ENCODE data around the gene ACTN4.

DNA sequence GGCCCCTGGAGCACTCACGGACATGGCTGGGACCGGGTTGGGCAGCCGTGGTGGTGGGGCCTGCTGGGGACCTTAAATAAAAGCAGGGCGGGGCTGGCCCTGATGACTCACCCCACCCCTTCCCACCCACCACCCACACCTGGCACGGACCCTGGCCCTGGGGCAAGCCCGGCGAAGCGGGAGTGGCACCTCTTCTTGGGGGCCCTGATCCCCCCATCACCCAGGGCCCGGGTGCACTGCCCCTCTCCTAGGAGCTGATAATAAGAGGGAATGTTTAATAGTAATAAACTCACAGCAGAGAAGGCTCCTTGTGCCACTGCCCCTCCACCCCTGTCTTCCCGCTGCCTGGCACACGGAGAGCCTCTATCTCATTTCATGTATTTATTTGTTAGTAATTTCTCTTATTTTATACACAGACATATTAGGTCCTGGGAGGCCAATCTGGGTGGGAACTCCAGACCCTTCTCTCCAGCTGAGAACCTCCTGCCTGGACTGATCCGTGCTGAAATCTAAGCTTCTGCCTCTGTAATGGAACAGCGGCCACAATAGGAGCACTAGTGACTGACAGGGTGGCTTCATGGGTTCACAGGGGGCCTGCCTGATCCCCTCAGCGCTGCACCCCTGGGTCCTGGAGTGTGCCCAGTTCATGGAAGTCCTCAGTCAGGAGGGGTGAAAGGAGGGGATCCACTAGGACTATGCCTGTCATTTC is 126.2 kb downstream of the ACTN4 start, which contains the start of gene LGALS7:
- TF ChIP-seq, protein P1, sequence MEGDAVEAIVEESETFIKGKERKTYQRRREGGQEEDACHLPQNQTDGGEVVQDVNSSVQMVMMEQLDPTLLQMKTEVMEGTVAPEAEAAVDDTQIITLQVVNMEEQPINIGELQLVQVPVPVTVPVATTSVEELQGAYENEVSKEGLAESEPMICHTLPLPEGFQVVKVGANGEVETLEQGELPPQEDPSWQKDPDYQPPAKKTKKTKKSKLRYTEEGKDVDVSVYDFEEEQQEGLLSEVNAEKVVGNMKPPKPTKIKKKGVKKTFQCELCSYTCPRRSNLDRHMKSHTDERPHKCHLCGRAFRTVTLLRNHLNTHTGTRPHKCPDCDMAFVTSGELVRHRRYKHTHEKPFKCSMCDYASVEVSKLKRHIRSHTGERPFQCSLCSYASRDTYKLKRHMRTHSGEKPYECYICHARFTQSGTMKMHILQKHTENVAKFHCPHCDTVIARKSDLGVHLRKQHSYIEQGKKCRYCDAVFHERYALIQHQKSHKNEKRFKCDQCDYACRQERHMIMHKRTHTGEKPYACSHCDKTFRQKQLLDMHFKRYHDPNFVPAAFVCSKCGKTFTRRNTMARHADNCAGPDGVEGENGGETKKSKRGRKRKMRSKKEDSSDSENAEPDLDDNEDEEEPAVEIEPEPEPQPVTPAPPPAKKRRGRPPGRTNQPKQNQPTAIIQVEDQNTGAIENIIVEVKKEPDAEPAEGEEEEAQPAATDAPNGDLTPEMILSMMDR (IDR thresholded peaks at IDR 0.05; ENCODE audit: borderline replicate concordance, extremely low read depth, low read length, poor library complexity, severe bottlenecking) = no peak
- no peak for TF ChIP-seq EZH2 (IDR thresholded peaks at IDR 0.05; ENCODE audit: borderline replicate concordance, low read depth, low read length, severe bottlenecking)

All from DND-41 (cell line).